H1 (cell line): ENCODE data around the gene SORBS1.

Experiments
- EP300 ChIP-seq, 2 experiments: IDR thresholded peaks; 1 replicate in 1 of 2; 2 replicates in 1 of 2; pipeline ENCODE4 v1.6.1; 2011 to 2012; ENCODE audit warnings: low read depth in 2 of 2, low read length in 2 of 2, mild to moderate bottlenecking in 2 of 2, borderline replicate concordance in 1 of 2, inconsistent platforms in 1 of 2, moderate library complexity in 1 of 2
- JUND ChIP-seq: IDR thresholded peaks from 2 replicates; pipeline ENCODE4 v1.6.1; 2011; ENCODE audit warnings: mild to moderate bottlenecking, improper control_type of control experiment, low read length
- POLR2A ChIP-seq, 2 experiments: IDR thresholded peaks; 1 replicate in 1 of 2; 2 replicates in 1 of 2; pipeline ENCODE4 v1.6.1; 2011; ENCODE audit warnings: low read depth in 2 of 2, low read length in 2 of 2, mild to moderate bottlenecking in 2 of 2; ENCODE audit errors: control extremely low read depth in 1 of 2
- POLR2AphosphoS5 ChIP-seq: IDR thresholded peaks from 2 replicates; pipeline ENCODE4 v1.6.1; 2011; ENCODE audit warnings: low read depth, low read length
- RXRA ChIP-seq: IDR thresholded peaks from 2 replicates; pipeline ENCODE4 v1.6.1; 2011; ENCODE audit warnings: low read depth, mild to moderate bottlenecking, low read length, moderate library complexity; ENCODE audit not compliant: insufficient read depth
- SIX5 ChIP-seq: IDR thresholded peaks from 2 replicates; pipeline ENCODE4 v1.6.1; 2011; ENCODE audit warnings: mild to moderate bottlenecking, low read depth, low read length
- SP4 ChIP-seq: IDR thresholded peaks from 2 replicates; pipeline ENCODE4 v1.6.1; 2012; ENCODE audit warnings: low read length, inconsistent platforms
- SUZ12 ChIP-seq: fragments of 200-600 bp; sonication (generic); IDR thresholded peaks from 2 replicates; pipeline ENCODE4 v1.6.1; 2012; ENCODE audit warnings: mild to moderate bottlenecking, inconsistent platforms, low read length, moderate library complexity, mixed read lengths
- TAF1 ChIP-seq: IDR thresholded peaks from 2 replicates; pipeline ENCODE4 v1.6.1; 2011; ENCODE audit warnings: mild to moderate bottlenecking, low read depth, low read length
- YY1 ChIP-seq: IDR thresholded peaks from 2 replicates; pipeline ENCODE4 v1.6.1; 2011; ENCODE audit warnings: low read depth, mild to moderate bottlenecking, low read length
- ZNF274 ChIP-seq: IDR thresholded peaks from 2 replicates; pipeline ENCODE4 v1.7.0; 2012; ENCODE audit warnings: low read length, borderline replicate concordance; ENCODE audit errors: extremely low read depth
- TF ChIP-seq, protein P1 (sequence below), 3 experiments: IDR thresholded peaks; 1 replicate in 2 of 3; 2 replicates in 1 of 3; pipeline versions ENCODE4 v1.5.1 to v1.6.1; 2011; ENCODE audit warnings: low read length in 3 of 3, mild to moderate bottlenecking in 3 of 3, inconsistent platforms in 2 of 3, low read depth in 1 of 3, moderate library complexity in 1 of 3; ENCODE audit not compliant: insufficient read depth in 1 of 3; ENCODE audit errors: control extremely low read depth in 1 of 3

DNA sequence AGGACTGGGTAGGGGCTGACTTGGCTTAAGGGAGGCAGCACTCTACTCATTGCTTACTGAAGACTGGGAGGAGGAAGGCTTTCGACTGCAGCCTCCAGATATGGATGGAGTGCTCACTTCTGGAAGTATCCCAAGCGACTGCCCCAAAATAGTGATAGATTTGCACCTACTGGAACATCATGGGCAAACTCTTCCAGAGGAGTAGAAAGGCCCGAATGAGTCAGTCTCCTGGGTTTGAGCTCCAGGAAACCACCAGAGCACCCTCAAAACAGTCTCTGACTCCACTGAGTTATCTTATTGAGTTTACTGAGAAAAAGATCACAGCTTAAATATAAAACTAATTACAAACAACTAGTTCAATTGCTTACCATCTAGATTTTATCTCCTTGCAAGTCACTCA lies 233.2 kb downstream of the SORBS1 start:
- TF ChIP-seq POLR2AphosphoS5 (no peak), SIX5 (no peak), EP300 (IDR thresholded peaks at IDR 0.05; ENCODE audit: borderline replicate concordance in 1 of 2, low read depth in 2 of 2, low read length in 2 of 2) (no peak), JUND (no peak), SP4 (no peak), TAF1 (no peak), POLR2A (IDR thresholded peaks at IDR 0.05; ENCODE audit: control extremely low read depth in 1 of 2, low read depth in 2 of 2, low read length in 2 of 2) (no peak), YY1 (no peak), ZNF274 (no peak), RXRA (no peak), SUZ12 (no peak)
- TF ChIP-seq, protein P1, sequence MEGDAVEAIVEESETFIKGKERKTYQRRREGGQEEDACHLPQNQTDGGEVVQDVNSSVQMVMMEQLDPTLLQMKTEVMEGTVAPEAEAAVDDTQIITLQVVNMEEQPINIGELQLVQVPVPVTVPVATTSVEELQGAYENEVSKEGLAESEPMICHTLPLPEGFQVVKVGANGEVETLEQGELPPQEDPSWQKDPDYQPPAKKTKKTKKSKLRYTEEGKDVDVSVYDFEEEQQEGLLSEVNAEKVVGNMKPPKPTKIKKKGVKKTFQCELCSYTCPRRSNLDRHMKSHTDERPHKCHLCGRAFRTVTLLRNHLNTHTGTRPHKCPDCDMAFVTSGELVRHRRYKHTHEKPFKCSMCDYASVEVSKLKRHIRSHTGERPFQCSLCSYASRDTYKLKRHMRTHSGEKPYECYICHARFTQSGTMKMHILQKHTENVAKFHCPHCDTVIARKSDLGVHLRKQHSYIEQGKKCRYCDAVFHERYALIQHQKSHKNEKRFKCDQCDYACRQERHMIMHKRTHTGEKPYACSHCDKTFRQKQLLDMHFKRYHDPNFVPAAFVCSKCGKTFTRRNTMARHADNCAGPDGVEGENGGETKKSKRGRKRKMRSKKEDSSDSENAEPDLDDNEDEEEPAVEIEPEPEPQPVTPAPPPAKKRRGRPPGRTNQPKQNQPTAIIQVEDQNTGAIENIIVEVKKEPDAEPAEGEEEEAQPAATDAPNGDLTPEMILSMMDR (IDR thresholded peaks at IDR 0.05; ENCODE audit: control extremely low read depth in 1 of 3, insufficient read depth in 1 of 3, low read depth in 1 of 3, low read length in 3 of 3), result no peak
